Hepatocyte (in vitro differentiated cells): ENCODE data around the gene AP5Z1.

Experiments
- EZH2 ChIP-seq: fragments of 200-600 bp; sonication (generic); IDR thresholded peaks from 2 replicates; pipeline ENCODE4 v1.6.1; 2016; ENCODE audit warnings: antibody characterized with exemption, mild to moderate bottlenecking, borderline replicate concordance
- EZH2phosphoT487 ChIP-seq: fragments of 200-600 bp; sonication (generic); IDR thresholded peaks from one replicate; pipeline ENCODE4 v1.6.1; 2018; ENCODE audit warnings: antibody characterized with exemption, mild to moderate bottlenecking, low read depth, moderate library complexity; ENCODE audit not compliant: unreplicated experiment, severe bottlenecking
- TF ChIP-seq, protein P1 (sequence below): fragments of 200-600 bp; sonication (generic); IDR thresholded peaks from 2 replicates; pipeline ENCODE4 v1.5.1; 2016; ENCODE audit warnings: antibody characterized with exemption, mild to moderate bottlenecking; ENCODE audit not compliant: poor library complexity

DNA sequence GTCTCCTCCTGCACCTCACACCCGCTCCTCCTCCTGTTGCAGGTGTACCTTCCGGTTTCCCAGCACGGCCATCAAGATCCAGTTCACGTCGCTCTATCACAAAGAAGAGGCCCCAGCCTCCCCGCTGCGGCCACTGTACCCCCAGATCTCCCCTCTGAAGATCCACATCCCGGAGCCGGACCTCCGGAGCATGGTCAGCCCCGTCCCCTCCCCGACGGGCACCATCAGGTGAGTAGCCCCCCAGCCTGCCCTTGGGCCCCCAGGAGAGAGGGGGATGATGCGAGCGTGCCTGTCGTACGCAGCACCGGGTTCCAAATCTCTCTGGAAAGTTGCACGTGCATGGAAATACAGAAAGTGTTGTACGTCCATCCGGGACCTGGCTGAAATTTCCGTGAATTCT lies 34.6 kb upstream of the AP5Z1 start:
- TF ChIP-seq, protein P1, sequence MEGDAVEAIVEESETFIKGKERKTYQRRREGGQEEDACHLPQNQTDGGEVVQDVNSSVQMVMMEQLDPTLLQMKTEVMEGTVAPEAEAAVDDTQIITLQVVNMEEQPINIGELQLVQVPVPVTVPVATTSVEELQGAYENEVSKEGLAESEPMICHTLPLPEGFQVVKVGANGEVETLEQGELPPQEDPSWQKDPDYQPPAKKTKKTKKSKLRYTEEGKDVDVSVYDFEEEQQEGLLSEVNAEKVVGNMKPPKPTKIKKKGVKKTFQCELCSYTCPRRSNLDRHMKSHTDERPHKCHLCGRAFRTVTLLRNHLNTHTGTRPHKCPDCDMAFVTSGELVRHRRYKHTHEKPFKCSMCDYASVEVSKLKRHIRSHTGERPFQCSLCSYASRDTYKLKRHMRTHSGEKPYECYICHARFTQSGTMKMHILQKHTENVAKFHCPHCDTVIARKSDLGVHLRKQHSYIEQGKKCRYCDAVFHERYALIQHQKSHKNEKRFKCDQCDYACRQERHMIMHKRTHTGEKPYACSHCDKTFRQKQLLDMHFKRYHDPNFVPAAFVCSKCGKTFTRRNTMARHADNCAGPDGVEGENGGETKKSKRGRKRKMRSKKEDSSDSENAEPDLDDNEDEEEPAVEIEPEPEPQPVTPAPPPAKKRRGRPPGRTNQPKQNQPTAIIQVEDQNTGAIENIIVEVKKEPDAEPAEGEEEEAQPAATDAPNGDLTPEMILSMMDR = no peak
- no peak for TF ChIP-seq EZH2phosphoT487
- no peak for TF ChIP-seq EZH2
